Keratinocyte (primary cell): ENCODE results near the gene POLA1. TPM values are rescaled to one million over a fixed set of nuclear protein-coding genes. Genes with fewer than 3 reads are reported as not detected.

Experiments
- DNase-seq: peaks from one replicate; pipeline ENCODE4 v3.0.0-alpha.2; 2011; ENCODE audit warnings: low read depth, missing footprints, low spot score
- FAIRE-seq: peaks from 2 replicates; lab custom pipeline; 2011; peaks lifted over from hg19 to GRCh38; lab: Jason Lieb, UNC
- H2AFZ ChIP-seq: 2 replicates; pipeline ENCODE4 v1.6.0; 2012; ENCODE audit warnings: low read length, control low read depth, inconsistent platforms; ENCODE audit not compliant: control insufficient read depth
- H3K27ac ChIP-seq: 2 replicates; pipeline ENCODE4 v1.5.1; 2011; ENCODE audit warnings: low read length; ENCODE audit not compliant: control insufficient read depth, insufficient read depth
- H3K27me3 ChIP-seq: 3 replicates; pipeline ENCODE4 v1.6.0; 2011; ENCODE audit warnings: low read length; ENCODE audit not compliant: control insufficient read depth, insufficient read depth; ENCODE audit errors: extremely low read depth
- H3K36me3 ChIP-seq, 2 experiments: 2 replicates in 1 of 2; 3 replicates in 1 of 2; pipeline ENCODE4 v1.5.1; 2011; ENCODE audit warnings: low read length in 2 of 2, mild to moderate bottlenecking in 1 of 2; ENCODE audit not compliant: control insufficient read depth in 2 of 2, insufficient read depth in 2 of 2; ENCODE audit errors: extremely low read depth in 1 of 2
- H3K4me1 ChIP-seq: 3 replicates; pipeline ENCODE4 v1.5.1; 2011; ENCODE audit warnings: low read length; ENCODE audit not compliant: control insufficient read depth, insufficient read depth; ENCODE audit errors: extremely low read depth
- H3K4me2 ChIP-seq: 3 replicates; pipeline ENCODE4 v1.6.0; 2011; ENCODE audit warnings: low read depth, low read length; ENCODE audit not compliant: control insufficient read depth, insufficient read depth; ENCODE audit errors: extremely low read depth
- H3K4me3 ChIP-seq, 3 experiments: fragments of 200-600 bp in 1 of 3; sonication (generic) in 1 of 3; 2 replicates in 2 of 3; 3 replicates in 1 of 3; pipeline ENCODE4 v1.5.1; 2011 to 2016; ENCODE audit warnings: low read length in 3 of 3, mild to moderate bottlenecking in 3 of 3, control low read depth in 2 of 3, inconsistent platforms in 1 of 3, low read depth in 1 of 3, mixed read lengths in 1 of 3, mixed run types in 1 of 3, moderate library complexity in 1 of 3; ENCODE audit not compliant: control insufficient read depth in 2 of 3, insufficient read depth in 2 of 3; ENCODE audit errors: extremely low read depth in 1 of 3
- H3K79me2 ChIP-seq: 2 replicates; pipeline ENCODE4 v1.6.0; 2012; ENCODE audit warnings: low read length; ENCODE audit not compliant: control insufficient read depth, insufficient read depth
- H3K9ac ChIP-seq: 3 replicates; pipeline ENCODE4 v1.6.0; 2011; ENCODE audit warnings: low read length; ENCODE audit not compliant: control insufficient read depth, insufficient read depth; ENCODE audit errors: extremely low read depth
- H3K9me1 ChIP-seq: 3 replicates; pipeline ENCODE4 v1.6.0; 2011; ENCODE audit warnings: low read length; ENCODE audit not compliant: control insufficient read depth, insufficient read depth; ENCODE audit errors: extremely low read depth
- H3K9me3 ChIP-seq: 2 replicates; pipeline ENCODE4 v1.5.1; 2012; ENCODE audit warnings: low read depth, low read length; ENCODE audit not compliant: control insufficient read depth
- H4K20me1 ChIP-seq: 3 replicates; pipeline ENCODE4 v1.6.0; 2011; ENCODE audit warnings: low read length; ENCODE audit not compliant: control insufficient read depth, insufficient read depth; ENCODE audit errors: extremely low read depth
- EZH2 ChIP-seq: IDR thresholded peaks from one replicate; pipeline ENCODE4 v1.6.1; 2012; ENCODE audit warnings: inconsistent platforms, mild to moderate bottlenecking, low read length, moderate library complexity
- dilution Hi-C: fragments of 300-500 bp; cut with MboI; formaldehyde crosslinking; loops from one replicate; pipeline ENCODE4 v1.7.0; 2020; ENCODE audit warnings: low sequenced_read_pairs; ENCODE audit not compliant: extremely low pct_ligation_motif_present
- polyA plus RNA-seq, 5 experiments: library from polyadenylated mRNA; depleted of rRNA in 3 of 5; stranded (reverse) in 3 of 5; stranded (forward) in 1 of 5; unstranded in 1 of 5; fragments of >200 nt; gene quantifications; 1 replicate in 1 of 5; 2 replicates in 3 of 5; 3 replicates in 1 of 5; pipeline versions ENCODE4 v1.2.1 to v1.2.3, GENCODE V29; 2011 to 2012; ENCODE audit warnings: missing spikeins in 2 of 5, low read depth in 1 of 5, low replicate concordance in 1 of 5
- TF ChIP-seq, protein P1 (sequence below), 3 experiments: IDR thresholded peaks in 1 of 3; conservative IDR thresholded peaks in 1 of 3; optimal IDR thresholded peaks in 1 of 3; 2 replicates in 2 of 3; 3 replicates in 1 of 3; pipeline versions ENCODE3 to v1.5.1; 2011; ENCODE audit warnings: low read length in 3 of 3, mild to moderate bottlenecking in 3 of 3, moderate library complexity in 2 of 3, control low read depth in 1 of 3, inconsistent platforms in 1 of 3; ENCODE audit not compliant: insufficient read depth in 2 of 3; ENCODE audit errors: extremely low read depth in 1 of 3

Gene POLA1
- polyA plus RNA-seq, 1 donor (not counting 4 experiments of a cell fraction or from before 2014, with no cell fraction given): 3.9 TPM

DNA sequence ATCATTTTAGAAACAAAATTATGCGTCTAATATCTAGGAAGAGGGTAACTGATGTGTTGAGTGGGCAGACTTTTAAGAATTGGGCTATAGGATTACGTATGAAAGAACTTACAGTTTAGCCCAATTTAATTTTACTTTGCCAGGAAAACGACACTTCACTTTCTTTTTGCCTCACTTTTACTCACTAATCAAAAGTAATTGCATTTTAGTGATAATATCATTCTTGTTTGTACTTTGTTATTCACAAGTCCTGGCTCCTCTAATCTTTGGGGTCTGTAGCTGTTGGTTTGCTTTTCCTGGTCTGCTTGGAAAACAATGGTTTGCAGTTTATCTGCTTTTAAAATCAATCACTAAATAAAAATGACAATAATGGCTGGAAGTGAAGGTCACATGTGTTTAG lies 325.0 kb downstream of the POLA1 start:
- Histone ChIP-seq H3K4me1 (peaks cover 2% of the 10 kb centered on the region), H2AFZ (no peak overlapping the region), H3K4me3 (no peak overlapping the region), H3K79me2 (no peaks in the 10 kb centered on the region), H3K9ac (no peak overlapping the region), H4K20me1 (no peaks in the 10 kb centered on the region), H3K9me1 (no peaks in the 10 kb centered on the region), H3K9me3 (no peaks in the 10 kb centered on the region), H3K4me2 (no peak overlapping the region), H3K27ac (no peak overlapping the region), H3K36me3 (no peaks in the 10 kb centered on the region), H3K27me3 (peaks cover 89% of the 10 kb centered on the region)
- no peak for DNase-seq
- dilution Hi-C loops: no loop called here
- no peak for TF ChIP-seq EZH2
- no peak for FAIRE-seq

DNA sequence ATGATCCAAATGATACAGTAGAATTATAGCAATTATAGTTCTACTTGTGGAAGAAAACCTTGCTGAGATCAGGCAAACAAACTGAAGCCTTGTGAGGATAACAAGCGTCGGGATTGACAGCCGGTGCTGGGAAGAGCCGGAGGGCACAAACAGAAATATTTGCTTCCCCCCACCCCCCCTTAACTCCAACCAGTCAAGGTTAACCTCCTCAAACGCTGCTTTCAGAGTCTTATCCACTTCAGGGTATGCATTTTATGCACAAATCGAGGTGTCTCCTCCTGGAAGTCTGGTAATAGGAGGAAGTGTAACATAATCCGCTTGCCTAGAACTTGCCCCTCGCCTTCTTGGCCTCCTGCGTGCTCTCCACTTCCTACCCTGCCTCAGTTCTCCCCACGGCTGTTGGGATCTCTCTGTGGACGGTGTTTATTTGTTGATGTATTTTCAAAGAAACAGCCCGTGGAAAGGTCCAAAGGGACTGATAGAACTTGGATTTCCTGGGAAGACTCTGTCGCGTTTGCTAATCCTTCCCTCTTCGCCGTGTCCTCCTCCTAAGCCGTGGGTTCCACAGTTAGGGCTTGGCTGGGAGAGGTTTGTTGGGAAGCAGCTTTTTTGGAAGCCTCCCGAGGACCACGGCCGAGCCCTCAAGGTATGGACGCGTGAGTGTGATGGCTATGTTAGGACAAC lies 326.1 kb downstream of the POLA1 start:
- Histone ChIP-seq H3K4me1 (peaks cover 2% of the 10 kb centered on the region), H3K79me2 (no peaks in the 10 kb centered on the region), H3K9ac (no peak overlapping the region), H3K36me3 (no peaks in the 10 kb centered on the region), H3K4me3 (no peak overlapping the region), H3K27ac (no peak overlapping the region), H4K20me1 (no peaks in the 10 kb centered on the region), H3K9me3 (no peaks in the 10 kb centered on the region), H3K27me3 (peaks cover 78% of the 10 kb centered on the region), H3K9me1 (no peaks in the 10 kb centered on the region), H2AFZ (no peak overlapping the region), H3K4me2 (peak overlapping the region; percentile 32)
- DNase-seq (no peak), FAIRE-seq (no peak)
- TF ChIP-seq EZH2: peak; percentile 34
- TF ChIP-seq, protein P1, sequence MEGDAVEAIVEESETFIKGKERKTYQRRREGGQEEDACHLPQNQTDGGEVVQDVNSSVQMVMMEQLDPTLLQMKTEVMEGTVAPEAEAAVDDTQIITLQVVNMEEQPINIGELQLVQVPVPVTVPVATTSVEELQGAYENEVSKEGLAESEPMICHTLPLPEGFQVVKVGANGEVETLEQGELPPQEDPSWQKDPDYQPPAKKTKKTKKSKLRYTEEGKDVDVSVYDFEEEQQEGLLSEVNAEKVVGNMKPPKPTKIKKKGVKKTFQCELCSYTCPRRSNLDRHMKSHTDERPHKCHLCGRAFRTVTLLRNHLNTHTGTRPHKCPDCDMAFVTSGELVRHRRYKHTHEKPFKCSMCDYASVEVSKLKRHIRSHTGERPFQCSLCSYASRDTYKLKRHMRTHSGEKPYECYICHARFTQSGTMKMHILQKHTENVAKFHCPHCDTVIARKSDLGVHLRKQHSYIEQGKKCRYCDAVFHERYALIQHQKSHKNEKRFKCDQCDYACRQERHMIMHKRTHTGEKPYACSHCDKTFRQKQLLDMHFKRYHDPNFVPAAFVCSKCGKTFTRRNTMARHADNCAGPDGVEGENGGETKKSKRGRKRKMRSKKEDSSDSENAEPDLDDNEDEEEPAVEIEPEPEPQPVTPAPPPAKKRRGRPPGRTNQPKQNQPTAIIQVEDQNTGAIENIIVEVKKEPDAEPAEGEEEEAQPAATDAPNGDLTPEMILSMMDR (optimal IDR thresholded peaks at IDR 0.05 in 1 of 3, IDR thresholded peaks at IDR 0.05 in 1 of 3, conservative IDR thresholded peaks at IDR 0.05 in 1 of 3; ENCODE audit: extremely low read depth in 1 of 3, insufficient read depth in 2 of 3, low read length in 3 of 3): no peak
- dilution Hi-C loops: no loop called here
